B cell (primary cell): ENCODE measurements around the gene JMJD8. TPM values are rescaled to one million over a fixed set of nuclear protein-coding genes. Genes with fewer than 3 reads are reported as not detected.

ENCODE experiments used
- ATAC-seq: fragments of 200-7000 bp; cut with Tn5 transposase; one replicate; pipeline ENCODE4 v1.10.0; 2021; ENCODE audit warnings: low read depth, mild to moderate bottlenecking, moderate number of reproducible peaks, moderate library complexity
- CTCF ChIA-PET: fragments of 350-600 bp; sonication (Branson Sonifier 250); formaldehyde crosslinking; loops from one replicate; lab custom pipeline; 2021; ENCODE audit warnings: antibody characterized with exemption, inconsistent platforms; lab: Charles Lee
- POLR2A ChIA-PET: fragments of 350-600 bp; sonication (Branson Sonifier 250); formaldehyde crosslinking; loops from one replicate; lab custom pipeline; 2021; ENCODE audit warnings: antibody characterized with exemption; lab: Charles Lee
- DNase-seq: peaks from one replicate; pipeline ENCODE4 v3.0.0; 2013
- H2AFZ ChIP-seq: 2 replicates; pipeline ENCODE4 v1.6.1; 2012; ENCODE audit warnings: mild to moderate bottlenecking, low read depth, low read length; ENCODE audit not compliant: insufficient read depth, poor library complexity, severe bottlenecking
- H3K27ac ChIP-seq, 2 donors: 1 replicate in 1 of 2; 2 replicates in 1 of 2; pipeline ENCODE4 v1.5.1; 2012 to 2013; ENCODE audit warnings: low read length in 2 of 2, mild to moderate bottlenecking in 2 of 2, moderate library complexity in 1 of 2
- H3K27me3 ChIP-seq, 4 experiments: fragments of 200-600 bp in 1 of 4; sonication (generic) in 1 of 4; replicated peaks in 1 of 4; 1 replicate in 2 of 4; 2 replicates in 2 of 4; pipeline versions ENCODE4 v1.6.1 to v1.7.0; 2013 to 2016; ENCODE audit warnings: low read length in 3 of 4, mild to moderate bottlenecking in 2 of 4, mixed read lengths in 1 of 4, moderate library complexity in 1 of 4; ENCODE audit not compliant: insufficient read depth in 4 of 4, control insufficient read depth in 3 of 4; ENCODE audit errors: control extremely low read depth in 1 of 4
- H3K36me3 ChIP-seq, 2 experiments: replicated peaks in 1 of 2; 1 replicate in 1 of 2; 2 replicates in 1 of 2; pipeline versions ENCODE4 v1.6.1 to v1.7.1; 2013; ENCODE audit warnings: low read length in 1 of 2; ENCODE audit not compliant: insufficient read depth in 2 of 2, control insufficient read depth in 1 of 2; ENCODE audit errors: control extremely low read depth in 1 of 2, extremely low read depth in 1 of 2
- H3K4me1 ChIP-seq, 2 donors: fragments of 200-600 bp in 1 of 2; sonication (generic) in 1 of 2; 1 replicate in 1 of 2; 2 replicates in 1 of 2; pipeline versions ENCODE4 v1.5.1 to v1.6.1; 2013 to 2017; ENCODE audit warnings: low read length in 2 of 2; ENCODE audit not compliant: control insufficient read depth in 2 of 2, insufficient read depth in 2 of 2
- H3K4me2 ChIP-seq: replicated peaks from 2 replicates; pipeline ENCODE3; 2012; ENCODE audit warnings: mild to moderate bottlenecking, low read depth, low read length; ENCODE audit not compliant: poor library complexity, severe bottlenecking
- H3K4me3 ChIP-seq, 5 experiments: fragments of 200-600 bp in 1 of 5; sonication (generic) in 1 of 5; 1 replicate in 3 of 5; 2 replicates in 2 of 5; pipeline versions ENCODE4 v1.5.1 to v1.7.0; 2011 to 2016; ENCODE audit warnings: low read length in 4 of 5, mild to moderate bottlenecking in 4 of 5, low read depth in 2 of 5, control low read depth in 1 of 5, moderate library complexity in 1 of 5; ENCODE audit not compliant: insufficient read depth in 1 of 5; ENCODE audit errors: control extremely low read depth in 1 of 5, extremely low read depth in 1 of 5
- H3K79me2 ChIP-seq: fragments of 200-600 bp; sonication (generic); one replicate; pipeline ENCODE4 v1.6.0; 2016; ENCODE audit warnings: low read length; ENCODE audit not compliant: control insufficient read depth, insufficient read depth
- H3K9ac ChIP-seq: fragments of 200-600 bp; sonication (generic); 2 replicates; pipeline ENCODE4 v1.6.1; 2017; ENCODE audit warnings: mild to moderate bottlenecking, low read length, moderate library complexity
- H3K9me3 ChIP-seq, 3 donors: one replicate each; pipeline versions ENCODE4 v1.6.1 to v1.7.1; 2013; ENCODE audit warnings: low read length in 2 of 3; ENCODE audit not compliant: control insufficient read depth in 2 of 3, insufficient read depth in 1 of 3; ENCODE audit errors: control extremely low read depth in 1 of 3
- H4K20me1 ChIP-seq: 2 replicates; pipeline ENCODE4 v1.6.0; 2012; ENCODE audit warnings: mild to moderate bottlenecking, low read length; ENCODE audit not compliant: insufficient read depth, control insufficient read depth, poor library complexity, severe bottlenecking
- H3K27ac Mint-ChIP-seq: one replicate; pipeline ENCODE4 v1.8.0; 2021; ENCODE audit warnings: mixed read lengths
- H3K27me3 Mint-ChIP-seq: one replicate; pipeline ENCODE4 v1.8.0; 2021; ENCODE audit warnings: mixed read lengths
- H3K4me1 Mint-ChIP-seq: one replicate; pipeline ENCODE4 v1.8.0; 2021; ENCODE audit warnings: mixed read lengths
- H3K4me3 Mint-ChIP-seq: one replicate; pipeline ENCODE4 v1.8.0; 2021; ENCODE audit warnings: mixed read lengths
- H3K9me3 Mint-ChIP-seq: one replicate; pipeline ENCODE4 v1.8.0; 2022; ENCODE audit warnings: mixed read lengths; ENCODE audit not compliant: insufficient read depth
- EZH2 ChIP-seq: IDR thresholded peaks from 2 replicates; pipeline ENCODE4 v1.6.1; 2012; ENCODE audit warnings: borderline replicate concordance, low read depth, mild to moderate bottlenecking, moderate library complexity, low read length; ENCODE audit not compliant: insufficient read depth, poor library complexity, severe bottlenecking
- WGBS: methylation state at CpG from one replicate; pipeline ENCODE4 v1.1.5; 2013; ENCODE audit warnings: missing lambda C conversion rate; ENCODE audit not compliant: insufficient coverage; 5-methylcytosine and 5-hydroxymethylcytosine counted together
- intact Hi-C: fragments of 100-400 bp; cut with micrococcal nuclease; formaldehyde crosslinking; loops from one replicate; pipeline ENCODE4 v1.10.0; 2022
- polyA plus RNA-seq: library from polyadenylated mRNA; depleted of rRNA; stranded (reverse); fragments of >200 nt; gene quantifications from 2 replicates; pipeline ENCODE4 v1.2.3, GENCODE V29; 2012
- total RNA-seq, 2 donors: library from RNA; stranded (reverse); fragments of 120-200 nt in 1 of 2; gene quantifications; 1 replicate in 1 of 2; 2 replicates in 1 of 2; pipeline versions ENCODE4 v1.2.3 to v1.2.4, GENCODE V29; 2013 to 2022
- TF ChIP-seq, protein P1 (sequence below): fragments of 200-600 bp; IDR thresholded peaks from one replicate; pipeline ENCODE4 v1.8.0; 2022; ENCODE audit warnings: antibody characterized with exemption, mild to moderate bottlenecking

JMJD8 gene
- total and polyA plus RNA-seq, 2 donors (not counting 1 experiment from before 2014, with no cell fraction given) = 46.3 to 69.3 TPM

DNA sequence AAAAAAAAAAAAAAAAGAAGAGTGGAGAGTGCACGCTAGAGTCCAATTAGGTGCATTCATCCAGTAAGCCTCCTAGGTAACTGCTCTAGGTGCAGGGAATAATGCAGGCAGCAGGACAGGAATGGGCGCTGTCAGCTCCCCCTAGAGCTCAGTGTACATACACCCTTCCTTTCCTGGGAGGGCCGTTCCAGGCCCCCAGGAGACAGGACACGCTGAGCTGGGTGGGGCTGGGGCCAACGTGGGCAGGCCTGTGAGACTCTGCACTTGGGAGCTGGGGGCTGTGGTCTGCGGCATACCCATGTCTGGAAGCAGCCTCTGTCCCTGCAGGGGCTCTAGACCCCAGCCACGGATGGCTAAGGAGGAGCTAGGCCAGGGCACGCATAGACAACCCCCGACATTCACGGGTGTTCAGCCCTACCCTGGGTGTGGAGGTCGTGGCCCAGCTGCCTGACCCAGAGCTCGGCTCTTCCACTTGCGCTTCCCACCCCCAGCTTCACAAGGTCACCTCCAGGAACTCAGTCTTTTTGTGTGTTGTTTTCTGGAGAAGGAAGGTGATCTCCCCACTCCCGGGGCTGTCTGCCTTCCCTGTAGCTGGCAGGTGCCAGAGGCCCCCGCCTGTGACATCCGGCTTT is 35.8 kb upstream of the JMJD8 start:
- Histone ChIP-seq H3K9me3 (peaks cover 0 to 11% (median 0%) of the 10 kb centered on the region in 3 donors), H4K20me1 (peaks cover 20% of the 10 kb centered on the region), H3K4me3 (peak overlapping the region in 4 of 5 experiments; percentile 65 to 76 (median 74)), H3K9ac (peak overlapping the region; percentile 77), H3K4me1 (peaks cover 23 to 33% of the 10 kb centered on the region in 2 donors), H3K79me2 (no peaks in the 10 kb centered on the region), H3K27ac (peak overlapping the region in 1 of 2 donors; percentile 86), H3K4me2 (peak overlapping the region; percentile 98), H3K36me3 (no peaks in the 10 kb centered on the region), H3K27me3 (peaks cover 0 to 11% (median 5%) of the 10 kb centered on the region in 4 experiments), H2AFZ (peak overlapping the region; percentile 77)
- peak overlapping the region; percentile 80 for H3K27ac Mint-ChIP-seq
- 2% methylated on average over 7 of the region's 16 CpGs for WGBS
- intact Hi-C loops = loop anchor here (5.0 kb wide), 2 partner anchors 38 to 252 kb away; partner anchors contain the start of genes JMJD8, LMF1 and STUB1
- H3K4me3 Mint-ChIP-seq = peak overlapping the region; percentile 84
- ATAC-seq = no peak
- POLR2A ChIA-PET = interaction anchor here (0.6 to 1.4 kb wide), 7 partner anchors 8 to 379 kb away, joined by 3 to 11 read pairs (median 4); partner anchors contain the start of genes JMJD8 and WDR24
- peaks cover 11% of the 10 kb centered on the region for H3K4me1 Mint-ChIP-seq
- H3K9me3 Mint-ChIP-seq = no peaks in the 10 kb centered on the region
- DNase-seq = peak; percentile 41
- CTCF ChIA-PET = interaction anchor here (1.1 to 3.8 kb wide), 3 partner anchors 9 to 65 kb away, joined by 3 to 26 read pairs (median 9); partner anchors contain the start of gene CIAO3
- H3K27me3 Mint-ChIP-seq = no peaks in the 10 kb centered on the region
- TF ChIP-seq, protein P1, sequence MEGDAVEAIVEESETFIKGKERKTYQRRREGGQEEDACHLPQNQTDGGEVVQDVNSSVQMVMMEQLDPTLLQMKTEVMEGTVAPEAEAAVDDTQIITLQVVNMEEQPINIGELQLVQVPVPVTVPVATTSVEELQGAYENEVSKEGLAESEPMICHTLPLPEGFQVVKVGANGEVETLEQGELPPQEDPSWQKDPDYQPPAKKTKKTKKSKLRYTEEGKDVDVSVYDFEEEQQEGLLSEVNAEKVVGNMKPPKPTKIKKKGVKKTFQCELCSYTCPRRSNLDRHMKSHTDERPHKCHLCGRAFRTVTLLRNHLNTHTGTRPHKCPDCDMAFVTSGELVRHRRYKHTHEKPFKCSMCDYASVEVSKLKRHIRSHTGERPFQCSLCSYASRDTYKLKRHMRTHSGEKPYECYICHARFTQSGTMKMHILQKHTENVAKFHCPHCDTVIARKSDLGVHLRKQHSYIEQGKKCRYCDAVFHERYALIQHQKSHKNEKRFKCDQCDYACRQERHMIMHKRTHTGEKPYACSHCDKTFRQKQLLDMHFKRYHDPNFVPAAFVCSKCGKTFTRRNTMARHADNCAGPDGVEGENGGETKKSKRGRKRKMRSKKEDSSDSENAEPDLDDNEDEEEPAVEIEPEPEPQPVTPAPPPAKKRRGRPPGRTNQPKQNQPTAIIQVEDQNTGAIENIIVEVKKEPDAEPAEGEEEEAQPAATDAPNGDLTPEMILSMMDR = no peak
- TF ChIP-seq EZH2 = no peak

DNA sequence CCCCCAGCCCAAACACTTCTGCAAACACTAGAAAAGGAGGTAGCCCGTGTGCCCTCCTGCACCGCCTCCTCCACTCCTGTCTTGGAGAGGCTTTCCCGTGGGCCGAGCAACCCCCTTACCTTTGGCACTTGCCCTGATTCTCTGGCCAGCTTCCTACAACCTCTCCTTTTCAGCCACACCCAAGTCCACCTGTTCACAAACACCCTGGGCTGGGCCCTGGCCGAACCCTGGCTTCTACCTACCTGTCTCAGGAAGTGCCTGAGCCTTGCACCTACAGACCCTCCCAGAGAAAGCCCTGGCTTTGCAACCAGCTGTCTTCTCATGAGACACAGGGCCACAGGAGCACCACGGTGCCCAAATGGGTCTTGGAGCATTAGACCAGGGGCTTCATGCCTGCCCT is 34.8 kb upstream of the JMJD8 start:
- H3K4me3 Mint-ChIP-seq = peak overlapping the region; percentile 42
- H3K27me3 Mint-ChIP-seq = no peaks in the 10 kb centered on the region
- no peak overlapping the region for H3K27ac ChIP-seq
- H3K36me3 ChIP-seq = no peaks in the 10 kb centered on the region
- CTCF ChIA-PET = no interaction called here
- intact Hi-C loops = loop anchor here (5.0 kb wide), 1 partner anchor 253 kb away; the partner anchor contains the start of gene LMF1
- H3K4me3 ChIP-seq = no peak overlapping the region
- DNase-seq (no peak), ATAC-seq (no peak)
- H2AFZ ChIP-seq = no peak overlapping the region
- peaks cover 28 to 39% of the 10 kb centered on the region in 2 donors for H3K4me1 ChIP-seq
- no peaks in the 10 kb centered on the region for H3K9me3 Mint-ChIP-seq
- 91% methylated on average over 5 of the region's 6 CpGs for WGBS
- peaks cover 20% of the 10 kb centered on the region for H4K20me1 ChIP-seq
- TF ChIP-seq, protein P1 = no peak
- TF ChIP-seq EZH2 = no peak
- no peak overlapping the region for H3K9ac ChIP-seq
- peaks cover 0 to 15% (median 0%) of the 10 kb centered on the region in 3 donors for H3K9me3 ChIP-seq
- H3K4me2 ChIP-seq = no peak overlapping the region
- H3K4me1 Mint-ChIP-seq = peaks cover 11% of the 10 kb centered on the region
- H3K27me3 ChIP-seq = peaks cover 0 to 18% (median 9%) of the 10 kb centered on the region in 4 experiments
- no peaks in the 10 kb centered on the region for H3K79me2 ChIP-seq
- no peak overlapping the region for H3K27ac Mint-ChIP-seq
- POLR2A ChIA-PET = interaction anchor here (0.7 to 1.3 kb wide), 3 partner anchors 9 to 192 kb away, joined by 9 to 11 read pairs (median 11); no protein-coding TSS in a partner anchor
